Neural cell (in vitro differentiated cells): ENCODE results near the gene PRKD1. TPM values are rescaled to one million over a fixed set of nuclear protein-coding genes. Genes with fewer than 3 reads are reported as not detected.

Experiments
- H2AFZ ChIP-seq: fragments of 200-600, 300-800 bp; sonication (generic), shearing (Covaris generic); 2 replicates; pipeline ENCODE4 v1.6.0; 2014; ENCODE audit warnings: low read depth, mild to moderate bottlenecking, antibody characterized with exemption, low read length, moderate library complexity
- H3F3A ChIP-seq: fragments of 200-600 bp; shearing (Covaris generic); 2 replicates; pipeline ENCODE4 v1.6.1; 2016; ENCODE audit warnings: mild to moderate bottlenecking, moderate library complexity, mixed read lengths, antibody characterized with exemption, low read length; ENCODE audit not compliant: insufficient read depth, poor library complexity, severe bottlenecking
- H3K27ac ChIP-seq: fragments of 200-600, 300-800 bp; sonication (generic), shearing (Covaris generic); 2 replicates; pipeline ENCODE4 v1.5.1; 2014; ENCODE audit warnings: mild to moderate bottlenecking, low read length, moderate library complexity
- H3K27me3 ChIP-seq: fragments of 300-800, 200-600 bp; sonication (generic), shearing (Covaris generic); 2 replicates; pipeline ENCODE4 v1.6.0; 2014; ENCODE audit warnings: mild to moderate bottlenecking, low read depth, low read length, moderate library complexity; ENCODE audit not compliant: insufficient read depth
- H3K36me3 ChIP-seq: fragments of 300-800, 200-600 bp; sonication (generic), shearing (Covaris generic); 2 replicates; pipeline ENCODE4 v1.5.1; 2014; ENCODE audit warnings: mild to moderate bottlenecking, antibody characterized with exemption, low read length, moderate library complexity; ENCODE audit not compliant: insufficient read depth
- H3K4me2 ChIP-seq: fragments of 300-800, 200-600 bp; sonication (generic), shearing (Covaris generic); 2 replicates; pipeline ENCODE4 v1.6.0; 2014; ENCODE audit warnings: mild to moderate bottlenecking, low read length
- H3K4me3 ChIP-seq: fragments of 300-800, 200-600 bp; sonication (generic), shearing (Covaris generic); 2 replicates; pipeline ENCODE4 v1.5.1; 2014; ENCODE audit warnings: mild to moderate bottlenecking, low read length, moderate library complexity
- H3K79me2 ChIP-seq: fragments of 200-600 bp; shearing (Covaris generic); replicated peaks from 2 replicates; pipeline ENCODE4 v1.6.0; 2014; ENCODE audit warnings: mild to moderate bottlenecking, low read length, moderate library complexity; ENCODE audit not compliant: insufficient read depth
- H3K9ac ChIP-seq: fragments of 300-800, 200-600 bp; sonication (generic), shearing (Covaris generic); 2 replicates; pipeline ENCODE4 v1.6.1; 2016; ENCODE audit warnings: mild to moderate bottlenecking, low read length, mixed read lengths
- H3K9me2 ChIP-seq: fragments of 200-600 bp; shearing (Covaris generic); 2 replicates; pipeline ENCODE4 v1.6.1; 2016; ENCODE audit warnings: mild to moderate bottlenecking, low read length, mixed read lengths; ENCODE audit not compliant: insufficient read depth
- H3K9me3 ChIP-seq: fragments of 200-600, 300-800 bp; sonication (generic), shearing (Covaris generic); 2 replicates; pipeline ENCODE4 v1.6.1; 2016; ENCODE audit warnings: mild to moderate bottlenecking, mixed run types, low read length, moderate library complexity, mixed read lengths
- H4K20me1 ChIP-seq: fragments of 200-600 bp; shearing (Covaris generic); 2 replicates; pipeline ENCODE4 v1.6.1; 2016; ENCODE audit warnings: mild to moderate bottlenecking, mixed run types; ENCODE audit not compliant: insufficient read depth
- CTCF ChIP-seq: fragments of 450-650 bp; IDR thresholded peaks from 2 replicates; pipeline ENCODE4 v1.5.1; 2014; ENCODE audit warnings: antibody characterized with exemption, mild to moderate bottlenecking, moderate library complexity; ENCODE audit not compliant: poor library complexity, severe bottlenecking
- EP300 ChIP-seq: fragments of 450-650 bp; conservative IDR thresholded peaks from 2 replicates; pipeline ENCODE4 v1.6.1; 2014; ENCODE audit warnings: antibody characterized with exemption, mild to moderate bottlenecking, moderate library complexity; ENCODE audit not compliant: poor library complexity, severe bottlenecking
- POLR2AphosphoS5 ChIP-seq: IDR thresholded peaks from 2 replicates; pipeline ENCODE4 v1.6.1; 2012
- RAD21 ChIP-seq: fragments of 450-650 bp; conservative IDR thresholded peaks from 2 replicates; pipeline ENCODE4 v1.6.1; 2014; ENCODE audit warnings: antibody characterized with exemption, mild to moderate bottlenecking, moderate library complexity
- REST ChIP-seq: IDR thresholded peaks from 2 replicates; pipeline ENCODE4 v1.6.1; 2012; ENCODE audit warnings: borderline replicate concordance
- SMC3 ChIP-seq: fragments of 450-650 bp; conservative IDR thresholded peaks from 2 replicates; pipeline ENCODE4 v1.6.1; 2014; ENCODE audit warnings: antibody characterized with exemption, mild to moderate bottlenecking, moderate library complexity; ENCODE audit not compliant: poor library complexity
- polyA plus RNA-seq: library from polyadenylated mRNA; depleted of rRNA; stranded (reverse); fragments of >200 nt; gene quantifications from 2 replicates; pipeline ENCODE4 v1.2.3, GENCODE V29; 2014

Gene PRKD1
- polyA plus RNA-seq, 1 donor from 2014 or later: 9.6 TPM

- H3K9ac ChIP-seq: no peak overlapping the region
- no peaks in the 10 kb centered on the region for H4K20me1 ChIP-seq
- no peaks in the 10 kb centered on the region for H3F3A ChIP-seq
- no peaks in the 10 kb centered on the region for H3K27me3 ChIP-seq
- H3K9me3 ChIP-seq: no peaks in the 10 kb centered on the region
- H3K79me2 ChIP-seq: no peaks in the 10 kb centered on the region
- no peaks in the 10 kb centered on the region for H3K9me2 ChIP-seq
- H3K27ac ChIP-seq: no peak overlapping the region
- no peak overlapping the region for H3K4me2 ChIP-seq
- no peak overlapping the region for H3K4me3 ChIP-seq
- TF ChIP-seq CTCF (no peak), POLR2AphosphoS5 (no peak), RAD21 (no peak)
- no peak overlapping the region for H2AFZ ChIP-seq
- H3K36me3 ChIP-seq: no peaks in the 10 kb centered on the region
Measured at GRCh38 chr14:29712601-29713000, 215.0 kb downstream of the PRKD1 start.

GRCh38 chr14:29710015-29710414, 217.6 kb downstream of the PRKD1 start:
- TF ChIP-seq SMC3: no peak
- Histone ChIP-seq H3K9ac (no peak overlapping the region), H3K9me3 (no peaks in the 10 kb centered on the region), H3K4me2 (no peak overlapping the region), H3F3A (no peaks in the 10 kb centered on the region), H3K9me2 (no peaks in the 10 kb centered on the region), H3K27me3 (no peaks in the 10 kb centered on the region), H2AFZ (no peak overlapping the region), H3K36me3 (no peaks in the 10 kb centered on the region), H3K79me2 (no peaks in the 10 kb centered on the region), H3K27ac (no peak overlapping the region), H3K4me3 (no peak overlapping the region), H4K20me1 (no peaks in the 10 kb centered on the region)

GRCh38 chr14:29709490-29709889, 218.2 kb downstream of the PRKD1 start:
- Histone ChIP-seq H3K4me2 (no peak overlapping the region), H3F3A (no peaks in the 10 kb centered on the region), H3K36me3 (no peaks in the 10 kb centered on the region), H3K27me3 (no peaks in the 10 kb centered on the region), H3K27ac (no peak overlapping the region), H3K4me3 (no peak overlapping the region), H2AFZ (no peak overlapping the region), H3K9ac (no peak overlapping the region), H4K20me1 (no peaks in the 10 kb centered on the region), H3K9me2 (no peaks in the 10 kb centered on the region), H3K79me2 (no peaks in the 10 kb centered on the region), H3K9me3 (no peaks in the 10 kb centered on the region)
- no peak for TF ChIP-seq REST
- TF ChIP-seq CTCF: no peak
- no peak for TF ChIP-seq EP300
